Mesendoderm (in vitro differentiated cells): ENCODE results near the gene PLAU.
A peak's percentile ranks its signal among the peaks of the same experiment; 100 is the strongest.
"Not testable (repeated sequence)": the region's sequence is repeated elsewhere in the genome, so short reads cannot be mapped to it uniquely, and the experiment has no call there.

Experiments used
- DNase-seq: peaks from one replicate; pipeline ENCODE4 v3.0.0; 2013
- H2AK5ac ChIP-seq: 2 replicates; pipeline ENCODE4 v1.6.1; 2013; ENCODE audit warnings: low read length, inconsistent platforms
- H2BK120ac ChIP-seq: 2 replicates; pipeline ENCODE4 v1.6.1; 2013; ENCODE audit warnings: low read depth, mild to moderate bottlenecking, low read length, moderate library complexity, mixed read lengths
- H2BK15ac ChIP-seq: replicated peaks from 2 replicates; pipeline ENCODE4 v1.6.1; 2013; ENCODE audit warnings: low read depth, mild to moderate bottlenecking, moderate library complexity
- H2BK5ac ChIP-seq: 2 replicates; pipeline ENCODE4 v1.6.1; 2013; ENCODE audit warnings: low read length, inconsistent platforms
- H3K18ac ChIP-seq: 2 replicates; pipeline ENCODE4 v1.6.1; 2013; ENCODE audit warnings: mild to moderate bottlenecking, low read length, mixed read lengths
- H3K23ac ChIP-seq: one replicate; pipeline ENCODE4 v1.6.1; 2013; ENCODE audit warnings: low read length
- H3K27ac ChIP-seq: 2 replicates; pipeline ENCODE4 v1.5.1; 2013; ENCODE audit warnings: low read depth, mild to moderate bottlenecking, inconsistent platforms, low read length, moderate library complexity
- H3K27me3 ChIP-seq: 2 replicates; pipeline ENCODE4 v1.6.1; 2013; ENCODE audit warnings: low read length, control low read depth, mild to moderate bottlenecking, inconsistent platforms; ENCODE audit not compliant: insufficient read depth, poor library complexity
- H3K36me3 ChIP-seq: 2 replicates; pipeline ENCODE4 v1.6.1; 2013; ENCODE audit warnings: low read length, inconsistent platforms; ENCODE audit not compliant: control insufficient read depth, insufficient read depth
- H3K4ac ChIP-seq: one replicate; pipeline ENCODE4 v1.6.1; 2013; ENCODE audit warnings: low read depth, mild to moderate bottlenecking, low read length, moderate library complexity
- H3K4me1 ChIP-seq: 2 replicates; pipeline ENCODE4 v1.6.1; 2013; ENCODE audit warnings: low read depth, low read length, inconsistent platforms; ENCODE audit not compliant: control insufficient read depth
- H3K4me2 ChIP-seq: 2 replicates; pipeline ENCODE4 v1.6.1; 2013; ENCODE audit warnings: low read length
- H3K4me3 ChIP-seq: 2 replicates; pipeline ENCODE4 v1.5.1; 2013; ENCODE audit warnings: mild to moderate bottlenecking, low read length
- H3K56ac ChIP-seq: one replicate; pipeline ENCODE4 v1.6.1; 2013; ENCODE audit warnings: low read length
- H3K79me1 ChIP-seq: 2 replicates; pipeline ENCODE4 v1.6.1; 2013; ENCODE audit warnings: low read length, inconsistent platforms
- H3K79me2 ChIP-seq: 2 replicates; pipeline ENCODE4 v1.6.1; 2013; ENCODE audit warnings: mild to moderate bottlenecking, low read length; ENCODE audit not compliant: control insufficient read depth, insufficient read depth
- H3K9ac ChIP-seq: 2 replicates; pipeline ENCODE4 v1.6.1; 2013; ENCODE audit warnings: low read length, inconsistent platforms
- H4K5ac ChIP-seq: one replicate; pipeline ENCODE4 v1.6.1; 2013; ENCODE audit warnings: low read length
- H4K8ac ChIP-seq: one replicate; pipeline ENCODE4 v1.6.1; 2013; ENCODE audit warnings: low read depth, mild to moderate bottlenecking, control low read depth, low read length, moderate library complexity
- WGBS: extraction: QIAGEN DNeasy Blood & Tissue Kit; methylation state at CpG from one replicate; pipeline ENCODE4 v1.1.7; 2013; ENCODE audit warnings: low lambda C conversion rate, missing lambda C conversion rate; ENCODE audit not compliant: insufficient coverage; ENCODE audit errors: extremely low coverage; 5-methylcytosine and 5-hydroxymethylcytosine counted together

The PLAU gene

GRCh38 chr10:73923935-73924598 is 13.1 kb downstream of the PLAU start:
- Histone ChIP-seq H3K56ac (peak overlapping the region; percentile 29), H3K18ac (peak overlapping the region; percentile 43), H2AK5ac (no peak overlapping the region), H3K36me3 (no peaks in the 10 kb centered on the region), H2BK120ac (no peak overlapping the region), H3K4ac (no peak overlapping the region), H3K79me1 (no peaks in the 10 kb centered on the region), H3K27me3 (no peaks in the 10 kb centered on the region), H2BK15ac (no peak overlapping the region), H3K4me1 (peaks cover 7% of the 10 kb centered on the region), H3K79me2 (no peaks in the 10 kb centered on the region), H3K4me2 (no peak overlapping the region), H3K23ac (no peak overlapping the region), H4K8ac (no peak overlapping the region), H2BK5ac (no peak overlapping the region), H3K27ac (no peak overlapping the region), H3K9ac (no peak overlapping the region), H3K4me3 (no peak overlapping the region), H4K5ac (no peak overlapping the region)
- no CpG with 5 or more reads among the region's 4 CpGs for WGBS
- peak; percentile 75 for DNase-seq

DNA sequence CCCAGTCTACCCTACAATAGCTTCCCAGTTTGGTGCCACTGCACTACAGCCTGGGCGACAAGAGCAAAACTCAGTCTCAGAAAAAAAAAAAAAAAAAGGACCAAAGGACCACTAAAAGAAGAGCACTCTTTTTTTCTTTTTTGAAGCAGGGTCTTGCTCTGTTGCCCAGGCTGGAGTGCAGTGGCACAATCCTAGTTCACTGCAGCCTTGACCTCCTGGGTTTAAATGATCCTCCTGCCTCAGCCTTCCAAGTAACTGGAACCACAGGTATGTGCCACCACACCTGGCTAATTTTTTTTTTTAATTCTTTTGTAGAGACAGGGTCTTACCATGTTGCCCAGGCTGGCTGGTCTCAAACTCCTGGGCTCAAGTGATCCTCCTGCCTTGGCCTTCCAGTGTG is 14.0 kb downstream of the PLAU start:
- Histone ChIP-seq H2AK5ac (no peak overlapping the region), H4K8ac (no peak overlapping the region), H3K4me1 (peaks cover 7% of the 10 kb centered on the region), H3K27ac (no peak overlapping the region), H2BK120ac (no peak overlapping the region), H3K79me1 (no peaks in the 10 kb centered on the region), H4K5ac (no peak overlapping the region), H3K4me2 (no peak overlapping the region), H3K23ac (no peak overlapping the region), H2BK5ac (no peak overlapping the region), H3K18ac (peak overlapping the region; percentile 43), H3K79me2 (no peaks in the 10 kb centered on the region), H3K4me3 (no peak overlapping the region), H2BK15ac (peak overlapping the region; percentile 47), H3K36me3 (no peaks in the 10 kb centered on the region), H3K27me3 (no peaks in the 10 kb centered on the region), H3K9ac (no peak overlapping the region), H3K56ac (no peak overlapping the region), H3K4ac (no peak overlapping the region)
- WGBS: no CpG with 5 or more reads among the region's 1 CpG
- no peak for DNase-seq

GRCh38 chr10:73925539-73925938 is 14.6 kb downstream of the PLAU start:
- WGBS: no CpG with 5 or more reads among the region's 4 CpGs
- DNase-seq: no peak

GRCh38 chr10:73926152-73926764 is 15.3 kb downstream of the PLAU start:
- Histone ChIP-seq H3K4me1 (peaks cover 7% of the 10 kb centered on the region), H3K4me3 (no peak overlapping the region), H3K4me2 (no peak overlapping the region), H3K18ac (no peak overlapping the region), H3K4ac (no peak overlapping the region), H3K9ac (no peak overlapping the region), H4K8ac (no peak overlapping the region), H3K27me3 (no peaks in the 10 kb centered on the region), H2BK5ac (no peak overlapping the region), H3K23ac (no peak overlapping the region), H2BK15ac (no peak overlapping the region), H3K79me2 (no peaks in the 10 kb centered on the region), H3K36me3 (no peaks in the 10 kb centered on the region), H4K5ac (no peak overlapping the region), H2BK120ac (no peak overlapping the region), H3K27ac (no peak overlapping the region), H2AK5ac (peak overlapping the region; percentile 34), H3K79me1 (no peaks in the 10 kb centered on the region), H3K56ac (no peak overlapping the region)
- WGBS: no CpG with 5 or more reads among the region's 5 CpGs
- no peak for DNase-seq

More at GRCh38 chr10:73925539-73925938, 14.6 kb downstream of the PLAU start:
- Histone ChIP-seq H2BK5ac (no peak overlapping the region), H3K9ac (no peak overlapping the region), H3K4me1 (peaks cover 7% of the 10 kb centered on the region), H4K5ac (no peak overlapping the region), H3K4ac (no peak overlapping the region), H2BK120ac (no peak overlapping the region), H3K27ac (no peak overlapping the region), H2BK15ac (no peak overlapping the region), H3K36me3 (no peaks in the 10 kb centered on the region), H3K18ac (no peak overlapping the region), H3K4me3 (no peak overlapping the region), H3K79me1 (no peaks in the 10 kb centered on the region), H4K8ac (no peak overlapping the region), H3K23ac (no peak overlapping the region), H3K56ac (no peak overlapping the region), H3K79me2 (no peaks in the 10 kb centered on the region), H3K27me3 (no peaks in the 10 kb centered on the region), H2AK5ac (no peak overlapping the region), H3K4me2 (no peak overlapping the region)

DNA sequence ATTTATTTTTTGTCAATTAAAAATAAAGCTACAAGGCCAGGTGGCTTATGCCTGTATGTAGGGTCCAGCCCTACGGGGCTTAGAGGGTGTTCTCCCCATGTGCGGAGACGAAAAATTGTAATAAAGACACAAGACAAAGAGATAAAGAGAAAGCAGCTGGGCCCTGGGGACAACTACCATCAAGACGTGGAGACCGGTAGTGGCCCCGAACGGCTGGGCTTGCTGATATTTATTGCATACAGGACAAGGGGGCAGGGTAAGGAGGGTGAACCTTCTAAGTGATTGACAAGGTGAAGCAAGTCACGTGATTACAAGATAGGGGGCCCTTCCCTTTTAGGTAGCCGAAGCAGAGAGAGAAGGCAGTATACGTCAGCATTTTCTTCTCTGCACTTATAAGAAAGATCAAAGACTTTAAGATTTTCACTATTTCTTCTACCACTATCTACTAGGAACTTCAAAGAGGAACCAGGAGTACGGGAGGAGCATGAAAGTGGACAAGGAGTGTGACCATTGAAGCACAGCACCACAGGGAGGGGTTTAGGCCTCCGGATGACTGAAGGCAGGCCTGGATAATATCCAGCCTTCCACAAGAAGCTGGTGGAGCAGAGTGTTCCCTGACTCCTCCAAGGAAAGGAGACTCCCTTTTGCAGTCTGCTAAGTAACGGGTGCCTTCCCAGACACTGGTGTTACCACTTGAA is 19.8 kb downstream of the PLAU start:
- H3K4me3 ChIP-seq, H2BK15ac ChIP-seq, H3K4me2 ChIP-seq, H3K4ac ChIP-seq, H4K5ac ChIP-seq, H3K79me2 ChIP-seq, H2BK5ac ChIP-seq, H4K8ac ChIP-seq, H3K79me1 ChIP-seq, H3K23ac ChIP-seq, DNase-seq, H3K36me3 ChIP-seq, H2BK120ac ChIP-seq, H2AK5ac ChIP-seq, H3K9ac ChIP-seq, H3K56ac ChIP-seq, H3K27ac ChIP-seq, H3K4me1 ChIP-seq, H3K27me3 ChIP-seq: not testable (repeated sequence)
- no CpG with 5 or more reads among the region's 13 CpGs for WGBS
- peak overlapping the region; percentile 16 for H3K18ac ChIP-seq
